GM12878 (cell line): ENCODE measurements around the gene PRRC2B. TPM values are rescaled to one million over a fixed set of nuclear protein-coding genes. Genes with fewer than 3 reads are reported as not detected.

ENCODE experiments used
- ATAC-seq: fragments of 200-7000 bp; cut with Tn5 transposase; 3 replicates; pipeline ENCODE4 v1.9.1; 2020; ENCODE audit warnings: mild to moderate bottlenecking, moderate library complexity
- BruUV-seq: library from RNA; stranded (reverse); fragments of 400-500 nt; replicated peaks from 2 replicates; lab custom pipeline; 2021; lab: Mats Ljungman, UMichigan
- CTCF ChIA-PET: fragments of 300-600 bp; sonication (Branson Sonifier 250); formaldehyde crosslinking; extraction: SDS; loops from one replicate; lab custom pipeline; 2021; ENCODE audit warnings: inconsistent platforms; lab: Yijun Ruan, JAX
- POLR2A ChIA-PET: fragments of 350-600 bp; formaldehyde crosslinking; extraction: SDS; loops from one replicate; lab custom pipeline; 2021; ENCODE audit warnings: inconsistent platforms; lab: Charles Lee
- RAD21 ChIA-PET: fragments of 300-600 bp; sonication (Branson Sonifier 250); formaldehyde crosslinking; loops from one replicate; lab custom pipeline; 2023; ENCODE audit warnings: antibody characterized with exemption; ENCODE audit not compliant: unreplicated experiment; lab: Charles Lee
- SMC1A ChIA-PET: fragments of 300-600 bp; sonication (Branson Sonifier 250); formaldehyde crosslinking; loops from one replicate; lab custom pipeline; 2023; ENCODE audit not compliant: unreplicated experiment, uncharacterized antibody; lab: Charles Lee
- DNase-seq: peaks from one replicate; pipeline ENCODE4 v3.0.0-alpha.2; 2011; ENCODE audit warnings: low read depth, low spot score
- FAIRE-seq: peaks from 3 replicates; lab custom pipeline; 2011; peaks lifted over from hg19 to GRCh38; lab: Jason Lieb, UNC
- H2AFZ ChIP-seq: 2 replicates; pipeline ENCODE4 v1.6.0; 2011; ENCODE audit warnings: low read depth, low read length, control low read depth; ENCODE audit not compliant: control insufficient read depth
- H3K27ac ChIP-seq: 2 replicates; pipeline ENCODE4 v1.5.1; 2011; ENCODE audit warnings: control low read depth; ENCODE audit not compliant: control insufficient read depth, insufficient read depth
- H3K27me3 ChIP-seq, 2 experiments: replicated peaks in 1 of 2; 2 replicates each; pipeline versions ENCODE4 v1.6.0 to v1.6.1; 2011; ENCODE audit warnings: low read length in 1 of 2; ENCODE audit not compliant: control insufficient read depth in 2 of 2, insufficient read depth in 2 of 2
- H3K36me3 ChIP-seq, 2 experiments: 2 replicates each; pipeline ENCODE4 v1.5.1; 2011; ENCODE audit warnings: low read length in 1 of 2; ENCODE audit not compliant: control insufficient read depth in 2 of 2, insufficient read depth in 2 of 2
- H3K4me1 ChIP-seq: 2 replicates; pipeline ENCODE4 v1.6.1; 2011; ENCODE audit warnings: mild to moderate bottlenecking, low read length, moderate library complexity, mixed read lengths; ENCODE audit not compliant: control insufficient read depth, insufficient read depth
- H3K4me2 ChIP-seq: 2 replicates; pipeline ENCODE4 v1.6.0; 2011; ENCODE audit warnings: control low read depth; ENCODE audit not compliant: control insufficient read depth, insufficient read depth
- H3K4me3 ChIP-seq: fragments of 200-600 bp; sonication (generic); 2 replicates; pipeline ENCODE4 v1.5.1; 2016
- H3K79me2 ChIP-seq: 2 replicates; pipeline ENCODE4 v1.6.0; 2011; ENCODE audit warnings: low read length; ENCODE audit not compliant: control insufficient read depth, insufficient read depth
- H3K9ac ChIP-seq: 2 replicates; pipeline ENCODE4 v1.8.0; 2011; ENCODE audit warnings: low read length, control low read depth, mixed read lengths; ENCODE audit not compliant: control insufficient read depth, insufficient read depth
- H3K9me3 ChIP-seq: replicated peaks from 3 replicates; pipeline ENCODE4 v1.5.1; 2011; ENCODE audit warnings: mild to moderate bottlenecking, low read length; ENCODE audit not compliant: control insufficient read depth, insufficient read depth
- H4K20me1 ChIP-seq: 2 replicates; pipeline ENCODE4 v1.6.0; 2011; ENCODE audit not compliant: control insufficient read depth, insufficient read depth
- ASH2L ChIP-seq: fragments of 300-600, 200-600 bp; sonication (generic); IDR thresholded peaks from 2 replicates; pipeline ENCODE4 v1.6.1; 2017; ENCODE audit warnings: low read depth, mild to moderate bottlenecking, borderline replicate concordance
- CBX5 ChIP-seq: sonication (generic); IDR thresholded peaks from 2 replicates; pipeline ENCODE4 v1.6.1; 2016; ENCODE audit warnings: low read depth, moderate library complexity, mild to moderate bottlenecking, inconsistent platforms
- GATAD2B ChIP-seq: fragments of 450-650 bp; conservative IDR thresholded peaks from 2 replicates; pipeline ENCODE4 v1.6.1; 2017; ENCODE audit warnings: low read depth, mild to moderate bottlenecking, moderate library complexity
- IKZF1 ChIP-seq: fragments of 450-650 bp; conservative IDR thresholded peaks from 2 replicates; pipeline ENCODE4 v1.6.1; 2017; ENCODE audit warnings: antibody characterized with exemption, mild to moderate bottlenecking
- RBBP5 ChIP-seq: fragments of 200-600 bp; sonication (generic); conservative IDR thresholded peaks from 2 replicates; pipeline ENCODE4 v1.6.1; 2016
- SP1 ChIP-seq: IDR thresholded peaks from one replicate; pipeline ENCODE4 v1.6.1; 2011; ENCODE audit warnings: low read depth, low read length
- WGBS: methylation state at CpG from one replicate; pipeline ENCODE4 v1.1.6; 2016; ENCODE audit warnings: low lambda C conversion rate; ENCODE audit not compliant: insufficient replicate concordance, insufficient coverage; ENCODE audit errors: missing lambda C conversion rate; 5-methylcytosine and 5-hydroxymethylcytosine counted together
- in situ Hi-C: fragments of 300-500 bp; cut with MboI; formaldehyde crosslinking; loops from 9 replicates; pipeline ENCODE4 v1.14.3; 2018; ENCODE audit warnings: mixed read lengths
- intact Hi-C: fragments of 100-400 bp; cut with micrococcal nuclease; formaldehyde crosslinking; loops from one replicate; pipeline ENCODE4 v1.14.2; 2022; ENCODE audit not compliant: unreplicated experiment
- polyA plus RNA-seq, 11 experiments: library from polyadenylated mRNA; depleted of rRNA in 4 of 11; unstranded in 6 of 11; stranded (reverse) in 5 of 11; fragments of >200 nt; fragmentation: Nextera tagmentation in 4 of 11; fragmentation: Illumina TruSeq in 1 of 11; extraction: Ambion mirVana in 4 of 11; extraction: Trizol in 1 of 11; gene quantifications; 1 replicate in 1 of 11; 2 replicates in 10 of 11; pipeline versions ENCODE4 v1.2.1 to v1.2.3, GENCODE V29; 2011 to 2016; ENCODE audit warnings: inconsistent platforms in 2 of 11, missing spikeins in 2 of 11, low read depth in 1 of 11
- total RNA-seq, 4 experiments: library from RNA; depleted of rRNA in 3 of 4; stranded (reverse); fragments of >200 nt in 3 of 4; fragmentation: Illumina TruSeq in 1 of 4; extraction: Trizol in 1 of 4; gene quantifications; 2 replicates each; pipeline versions ENCODE4 v1.2.1 to v1.2.3, GENCODE V29; 2013 to 2021
- TF ChIP-seq, protein P1 (sequence below): IDR thresholded peaks from 2 replicates; pipeline ENCODE4 v1.6.1; 2012; ENCODE audit warnings: improper control_type of control experiment, low read depth, low read length; ENCODE audit not compliant: insufficient replicate concordance

Gene PRRC2B
- total and polyA plus RNA-seq, 10 of the 15 experiments (the other 5 are each of a cell fraction or from before 2014, with no cell fraction given): 0.84 to 155 (median 28.7) TPM

DNA sequence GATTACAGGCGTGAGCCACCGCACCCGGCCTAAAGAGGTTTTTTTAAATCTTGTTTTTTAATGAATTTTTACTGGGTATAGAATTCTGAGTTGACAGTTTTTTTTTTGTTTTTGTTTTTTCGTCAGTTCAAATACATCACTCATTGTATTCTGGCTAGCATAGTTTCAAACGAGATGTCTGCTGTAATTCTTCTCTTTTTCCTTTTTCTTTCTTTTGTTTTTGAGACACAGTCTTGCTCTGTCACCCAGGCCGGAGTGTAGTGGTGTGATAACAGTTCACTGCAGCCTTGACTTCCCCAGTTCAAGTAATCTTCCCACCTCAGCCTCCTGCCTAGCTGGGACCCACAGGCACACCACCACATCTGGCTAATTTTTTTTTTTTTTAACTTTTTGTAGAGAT, 149.3 kb downstream of the PRRC2B start:
- Histone ChIP-seq H3K4me1 (no peaks in the 10 kb centered on the region), H3K4me3 (no peak overlapping the region), H3K9me3 (peaks cover 15% of the 10 kb centered on the region), H3K27ac (no peak overlapping the region), H3K79me2 (no peaks in the 10 kb centered on the region), H3K36me3 (no peaks in the 10 kb centered on the region), H2AFZ (no peak overlapping the region), H3K27me3 (peaks cover 0 to 2% of the 10 kb centered on the region in 2 experiments; a peak in 2 of 4 replicates), H3K4me2 (no peak overlapping the region), H3K9ac (no peak overlapping the region), H4K20me1 (no peaks in the 10 kb centered on the region)
- DNase-seq (no peak), FAIRE-seq (no peak), ATAC-seq (no peak)
- ChIA-PET POLR2A (no interaction called here), RAD21 (no interaction called here), SMC1A (interaction anchor here (1.1 kb wide), 1 partner anchor 85 kb away, joined by 3 read pairs; no protein-coding TSS in a partner anchor), CTCF (no interaction called here)
- 67% methylated on average over 6 of the region's 6 CpGs for WGBS
- BruUV-seq: no TSS peak
- intact Hi-C loops (no loop called here), in situ Hi-C loops (no loop called here)
- TF ChIP-seq GATAD2B: no peak
- TF ChIP-seq, protein P1, sequence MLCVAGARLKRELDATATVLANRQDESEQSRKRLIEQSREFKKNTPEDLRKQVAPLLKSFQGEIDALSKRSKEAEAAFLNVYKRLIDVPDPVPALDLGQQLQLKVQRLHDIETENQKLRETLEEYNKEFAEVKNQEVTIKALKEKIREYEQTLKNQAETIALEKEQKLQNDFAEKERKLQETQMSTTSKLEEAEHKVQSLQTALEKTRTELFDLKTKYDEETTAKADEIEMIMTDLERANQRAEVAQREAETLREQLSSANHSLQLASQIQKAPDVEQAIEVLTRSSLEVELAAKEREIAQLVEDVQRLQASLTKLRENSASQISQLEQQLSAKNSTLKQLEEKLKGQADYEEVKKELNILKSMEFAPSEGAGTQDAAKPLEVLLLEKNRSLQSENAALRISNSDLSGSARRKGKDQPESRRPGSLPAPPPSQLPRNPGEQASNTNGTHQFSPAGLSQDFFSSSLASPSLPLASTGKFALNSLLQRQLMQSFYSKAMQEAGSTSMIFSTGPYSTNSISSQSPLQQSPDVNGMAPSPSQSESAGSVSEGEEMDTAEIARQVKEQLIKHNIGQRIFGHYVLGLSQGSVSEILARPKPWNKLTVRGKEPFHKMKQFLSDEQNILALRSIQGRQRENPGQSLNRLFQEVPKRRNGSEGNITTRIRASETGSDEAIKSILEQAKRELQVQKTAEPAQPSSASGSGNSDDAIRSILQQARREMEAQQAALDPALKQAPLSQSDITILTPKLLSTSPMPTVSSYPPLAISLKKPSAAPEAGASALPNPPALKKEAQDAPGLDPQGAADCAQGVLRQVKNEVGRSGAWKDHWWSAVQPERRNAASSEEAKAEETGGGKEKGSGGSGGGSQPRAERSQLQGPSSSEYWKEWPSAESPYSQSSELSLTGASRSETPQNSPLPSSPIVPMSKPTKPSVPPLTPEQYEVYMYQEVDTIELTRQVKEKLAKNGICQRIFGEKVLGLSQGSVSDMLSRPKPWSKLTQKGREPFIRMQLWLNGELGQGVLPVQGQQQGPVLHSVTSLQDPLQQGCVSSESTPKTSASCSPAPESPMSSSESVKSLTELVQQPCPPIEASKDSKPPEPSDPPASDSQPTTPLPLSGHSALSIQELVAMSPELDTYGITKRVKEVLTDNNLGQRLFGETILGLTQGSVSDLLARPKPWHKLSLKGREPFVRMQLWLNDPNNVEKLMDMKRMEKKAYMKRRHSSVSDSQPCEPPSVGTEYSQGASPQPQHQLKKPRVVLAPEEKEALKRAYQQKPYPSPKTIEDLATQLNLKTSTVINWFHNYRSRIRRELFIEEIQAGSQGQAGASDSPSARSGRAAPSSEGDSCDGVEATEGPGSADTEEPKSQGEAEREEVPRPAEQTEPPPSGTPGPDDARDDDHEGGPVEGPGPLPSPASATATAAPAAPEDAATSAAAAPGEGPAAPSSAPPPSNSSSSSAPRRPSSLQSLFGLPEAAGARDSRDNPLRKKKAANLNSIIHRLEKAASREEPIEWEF: no peak
- TF ChIP-seq ASH2L: no peak
- TF ChIP-seq RBBP5: no peak
- no peak for TF ChIP-seq SP1
- TF ChIP-seq CBX5: peak; percentile 81
- no peak for TF ChIP-seq IKZF1
